Choroid plexus epithelial cell (primary cell): Measurements from ENCODE around the gene ATOX1.

ENCODE experiments used
- DNase-seq: peaks from one replicate; pipeline ENCODE4 v3.0.0-alpha.2; 2010; ENCODE audit warnings: low read depth
- H3K4me3 ChIP-seq: 2 replicates; pipeline ENCODE4 v1.5.1; 2011; ENCODE audit warnings: low read depth, mild to moderate bottlenecking, control low read depth, low read length, moderate library complexity
- CTCF ChIP-seq: conservative IDR thresholded peaks from 2 replicates; pipeline ENCODE4 v1.5.1; 2011; ENCODE audit warnings: low read depth, mild to moderate bottlenecking, control low read depth, inconsistent platforms, low read length, moderate library complexity

The ATOX1 gene

GRCh38 chr5:151741678-151742423 lies 16.6 kb downstream of the ATOX1 start:
- TF ChIP-seq CTCF, result no peak
- no peak overlapping the region for H3K4me3 ChIP-seq
- DNase-seq, result peak; percentile 78

- peak; percentile 79 for DNase-seq
These were observed 17.5 kb downstream of the ATOX1 start for GRCh38 chr5:151740958-151741373.

GRCh38 chr5:151740336-151740942 lies 18.0 kb downstream of the ATOX1 start:
- peak; percentile 94 for DNase-seq
- no peak overlapping the region for H3K4me3 ChIP-seq
- peak; percentile 91 for TF ChIP-seq CTCF

More at GRCh38 chr5:151740958-151741373, 17.5 kb downstream of the ATOX1 start:
- TF ChIP-seq CTCF, result no peak
- H3K4me3 ChIP-seq, result no peak overlapping the region

GRCh38 chr5:151739939-151740335 lies 18.5 kb downstream of the ATOX1 start:
- TF ChIP-seq CTCF, result no peak
- no peak overlapping the region for H3K4me3 ChIP-seq
- peak; percentile 90 for DNase-seq

GRCh38 chr5:151739395-151739794 lies 19.0 kb downstream of the ATOX1 start:
- peak; percentile 31 for DNase-seq
- peak; percentile 32 for TF ChIP-seq CTCF
- H3K4me3 ChIP-seq, result no peak overlapping the region

GRCh38 chr5:151738125-151738848 lies 20.1 kb downstream of the ATOX1 start:
- no peak overlapping the region for H3K4me3 ChIP-seq
- no peak for DNase-seq
- no peak for TF ChIP-seq CTCF
